ENCODE data around the gene SLC4A8.

- TF ChIP-seq ZNF274 (IDR thresholded peaks at IDR 0.05; ENCODE audit: low read depth, low read length): no peak
- TF ChIP-seq YY1 (IDR thresholded peaks at IDR 0.05; ENCODE audit: insufficient read depth, insufficient read length): no peak
- no peak for TF ChIP-seq SUZ12 (IDR thresholded peaks at IDR 0.05; ENCODE audit: extremely low read depth, insufficient read depth, insufficient read length)
Observed at GRCh38 chr12:51529651-51529970, 105.0 kb downstream of the SLC4A8 start.
